Endothelial cell of umbilical vein (primary cell): ENCODE data around the gene ZNF385C. TPM values are rescaled to one million over a fixed set of nuclear protein-coding genes. Genes with fewer than 3 reads are reported as not detected.

Experiments used
- BruUV-seq: library from RNA; stranded (reverse); fragments of 400-500 nt; replicated peaks from 2 replicates; lab custom pipeline; 2021; lab: Mats Ljungman, UMichigan
- CTCF ChIA-PET: fragments of 300-600, 350-600 bp; sonication (Branson Sonifier 250); formaldehyde crosslinking; loops from one replicate; lab custom pipeline; 2021; ENCODE audit warnings: antibody characterized with exemption, inconsistent platforms; lab: Charles Lee
- POLR2A ChIA-PET: fragments of 300-600, 350-600 bp; sonication (Branson Sonifier 250); formaldehyde crosslinking; loops from one replicate; lab custom pipeline; 2021; ENCODE audit warnings: antibody characterized with exemption, inconsistent platforms; lab: Charles Lee
- DNase-seq: peaks from one replicate; pipeline ENCODE4 v3.0.0-alpha.2; 2011; ENCODE audit warnings: low read depth, low spot score
- FAIRE-seq: peaks from 2 replicates; lab custom pipeline; 2011; peaks lifted over from hg19 to GRCh38; lab: Jason Lieb, UNC
- H2AFZ ChIP-seq: 2 replicates; pipeline ENCODE4 v1.6.0; 2012; ENCODE audit warnings: low read depth, low read length, control low read depth, inconsistent platforms
- H3K27ac ChIP-seq: 2 replicates; pipeline ENCODE4 v1.5.1; 2011; ENCODE audit warnings: low read depth, mild to moderate bottlenecking, control low read depth, low read length, moderate library complexity; ENCODE audit not compliant: insufficient read depth
- H3K27me3 ChIP-seq, 2 experiments: 2 replicates each; pipeline versions ENCODE4 v1.6.0 to v1.6.1; 2011; ENCODE audit warnings: low read length in 2 of 2, mixed read lengths in 1 of 2; ENCODE audit not compliant: control insufficient read depth in 2 of 2, insufficient read depth in 2 of 2
- H3K36me3 ChIP-seq, 2 experiments: 2 replicates in 1 of 2; 3 replicates in 1 of 2; pipeline ENCODE4 v1.5.1; 2011; ENCODE audit warnings: low read length in 2 of 2, mild to moderate bottlenecking in 1 of 2, moderate library complexity in 1 of 2; ENCODE audit not compliant: control insufficient read depth in 2 of 2, insufficient read depth in 2 of 2; ENCODE audit errors: extremely low read depth in 1 of 2
- H3K4me1 ChIP-seq: 3 replicates; pipeline ENCODE4 v1.5.1; 2011; ENCODE audit warnings: mild to moderate bottlenecking, low read length; ENCODE audit not compliant: control insufficient read depth, insufficient read depth; ENCODE audit errors: extremely low read depth
- H3K4me2 ChIP-seq: 2 replicates; pipeline ENCODE4 v1.6.1; 2011; ENCODE audit warnings: low read length, control low read depth, mixed read lengths; ENCODE audit not compliant: insufficient read depth
- H3K4me3 ChIP-seq, 3 experiments: fragments of 200-600 bp in 1 of 3; sonication (generic), shearing (Covaris generic) in 1 of 3; replicated peaks in 1 of 3; 2 replicates each; pipeline ENCODE4 v1.5.1; 2011 to 2016; ENCODE audit warnings: control low read depth in 3 of 3, low read length in 3 of 3, mild to moderate bottlenecking in 2 of 3, inconsistent platforms in 1 of 3, low read depth in 1 of 3, moderate library complexity in 1 of 3; ENCODE audit not compliant: insufficient read depth in 1 of 3
- H3K79me2 ChIP-seq: 2 replicates; pipeline ENCODE4 v1.6.0; 2012; ENCODE audit warnings: low read length, inconsistent platforms; ENCODE audit not compliant: control insufficient read depth, insufficient read depth
- H3K9ac ChIP-seq: replicated peaks from 2 replicates; pipeline ENCODE3; 2011; ENCODE audit warnings: low read length, control low read depth; ENCODE audit not compliant: insufficient read depth; ENCODE audit errors: extremely low read depth
- H3K9me1 ChIP-seq: replicated peaks from 3 replicates; pipeline ENCODE4 v1.6.0; 2011; ENCODE audit warnings: mild to moderate bottlenecking, low read length; ENCODE audit not compliant: control insufficient read depth, insufficient read depth; ENCODE audit errors: extremely low read depth
- H3K9me3 ChIP-seq: replicated peaks from 2 replicates; pipeline ENCODE4 v1.5.1; 2012; ENCODE audit warnings: low read length, inconsistent platforms; ENCODE audit not compliant: control insufficient read depth, insufficient read depth
- H4K20me1 ChIP-seq: replicated peaks from 2 replicates; pipeline ENCODE3; 2011; ENCODE audit warnings: mild to moderate bottlenecking, low read length; ENCODE audit not compliant: control insufficient read depth, insufficient read depth; ENCODE audit errors: extremely low read depth
- CTCF ChIP-seq, 2 donors: IDR thresholded peaks; 1 replicate in 1 of 2; 2 replicates in 1 of 2; pipeline ENCODE4 v1.5.1; 2011; ENCODE audit warnings: low read length in 2 of 2, mild to moderate bottlenecking in 2 of 2, moderate library complexity in 2 of 2, control low read depth in 1 of 2, inconsistent platforms in 1 of 2, low read depth in 1 of 2; ENCODE audit not compliant: insufficient read depth in 1 of 2; ENCODE audit errors: extremely low read depth in 1 of 2
- EZH2 ChIP-seq: IDR thresholded peaks from 2 replicates; pipeline ENCODE4 v1.6.1; 2012; ENCODE audit warnings: borderline replicate concordance, low read depth, mild to moderate bottlenecking, moderate library complexity, low read length, inconsistent platforms; ENCODE audit not compliant: severe bottlenecking
- FOS ChIP-seq: IDR thresholded peaks from 2 replicates; pipeline ENCODE4 v1.6.1; 2011; ENCODE audit warnings: mild to moderate bottlenecking, low read length, moderate library complexity, borderline replicate concordance; ENCODE audit not compliant: insufficient read depth
- GATA2 ChIP-seq: IDR thresholded peaks from 2 replicates; pipeline ENCODE4 v1.7.0; 2011; ENCODE audit warnings: low read depth, mild to moderate bottlenecking, moderate library complexity, mixed read lengths, low read length; ENCODE audit not compliant: insufficient read length, insufficient read depth
- JUN ChIP-seq: IDR thresholded peaks from 2 replicates; pipeline ENCODE4 v1.6.1; 2011; ENCODE audit warnings: borderline replicate concordance, low read depth; ENCODE audit not compliant: insufficient read length, insufficient read depth
- MAX ChIP-seq: IDR thresholded peaks from 2 replicates; pipeline ENCODE4 v1.6.1; 2011; ENCODE audit not compliant: insufficient read depth, insufficient read length
- MYC ChIP-seq: IDR thresholded peaks from one replicate; pipeline ENCODE4 v1.6.1; 2011; ENCODE audit warnings: mild to moderate bottlenecking, low read depth, low read length
- POLR2A ChIP-seq: IDR thresholded peaks from 2 replicates; pipeline ENCODE4 v1.6.1; 2012; ENCODE audit warnings: low read depth, mild to moderate bottlenecking, control low read depth, low read length
- POLR2AphosphoS5 ChIP-seq: IDR thresholded peaks from 2 replicates; pipeline ENCODE4 v1.6.1; 2012; ENCODE audit warnings: low read depth, mild to moderate bottlenecking, control low read depth, low read length, moderate library complexity; ENCODE audit not compliant: insufficient read depth
- dilution Hi-C: fragments of 300-500 bp; cut with MboI; formaldehyde crosslinking; loops from one replicate; pipeline ENCODE4 v1.15.0; 2019; ENCODE audit warnings: low sequenced_read_pairs; ENCODE audit not compliant: extremely low pct_ligation_motif_present
- intact Hi-C: fragments of 100-400 bp; cut with micrococcal nuclease; formaldehyde crosslinking; loops from one replicate; pipeline ENCODE4 v1.10.0; 2022
- polyA plus RNA-seq, 4 experiments: library from polyadenylated mRNA; depleted of rRNA in 3 of 4; stranded (reverse) in 3 of 4; unstranded in 1 of 4; fragments of >200 nt; gene quantifications; 2 replicates each; pipeline versions ENCODE4 v1.2.1 to v1.2.3, GENCODE V29; 2011 to 2012; ENCODE audit warnings: missing spikeins in 1 of 4
- total RNA-seq: library from RNA; stranded (reverse); gene quantifications from 2 replicates; pipeline ENCODE4 v1.2.3, GENCODE V29; 2021

Gene ZNF385C
- total and polyA plus RNA-seq, 2 donors (not counting 3 experiments of a cell fraction or from before 2014, with no cell fraction given): 0.07 TPM; not detected in 1

- Histone ChIP-seq H2AFZ (no peak overlapping the region), H4K20me1 (no peaks in the 10 kb centered on the region), H3K27ac (no peak overlapping the region), H3K9me1 (no peaks in the 10 kb centered on the region), H3K4me2 (no peak overlapping the region), H3K4me3 (no peak overlapping the region), H3K4me1 (peaks cover 9% of the 10 kb centered on the region), H3K79me2 (no peaks in the 10 kb centered on the region), H3K9me3 (no peaks in the 10 kb centered on the region), H3K36me3 (no peaks in the 10 kb centered on the region), H3K27me3 (no peaks in the 10 kb centered on the region), H3K9ac (no peak overlapping the region)
- ChIA-PET CTCF (interaction anchor here (1.0 to 1.6 kb wide), 3 partner anchors 9 to 147 kb away, joined by 4 to 8 read pairs (median 6); no protein-coding TSS in a partner anchor), POLR2A (no interaction called here)
- no peak for FAIRE-seq
- DNase-seq: no peak
- BruUV-seq: no TSS peak
- dilution Hi-C loops (loop anchor here (25.0 kb wide), 1 partner anchor 148 kb away; the partner anchor contains the start of gene CNP), intact Hi-C loops (no loop called here)
- TF ChIP-seq POLR2AphosphoS5 (no peak), GATA2 (no peak), MAX (no peak), JUN (no peak), POLR2A (no peak), EZH2 (no peak)
Observed at GRCh38 chr17:42110301-42111264, 12.3 kb upstream of the ZNF385C start.

- H3K27me3 ChIP-seq: no peaks in the 10 kb centered on the region
- FAIRE-seq (no peak), DNase-seq (no peak)
- intact Hi-C loops (no loop called here), dilution Hi-C loops (loop anchor here (25.0 kb wide), 1 partner anchor 147 kb away; the partner anchor contains the start of gene CNP)
- ChIA-PET POLR2A (no interaction called here), CTCF (interaction anchor here (1.2 kb wide), 1 partner anchor 84 kb away, joined by 3 read pairs; no protein-coding TSS in a partner anchor)
- H3K4me3 ChIP-seq: no peak overlapping the region
- no peak overlapping the region for H3K27ac ChIP-seq
- H3K36me3 ChIP-seq: no peaks in the 10 kb centered on the region
- TF ChIP-seq CTCF (IDR thresholded peaks at IDR 0.05; ENCODE audit: extremely low read depth in 1 of 2, insufficient read depth in 1 of 2, low read depth in 1 of 2, low read length in 2 of 2) (no peak), JUN (no peak), MYC (no peak), GATA2 (no peak), MAX (no peak), POLR2AphosphoS5 (no peak), EZH2 (no peak), FOS (no peak), POLR2A (no peak)
- no peaks in the 10 kb centered on the region for H4K20me1 ChIP-seq
- peaks cover 9% of the 10 kb centered on the region for H3K4me1 ChIP-seq
- BruUV-seq: no TSS peak
- H3K4me2 ChIP-seq: no peak overlapping the region
- H2AFZ ChIP-seq: no peak overlapping the region
- H3K9me3 ChIP-seq: no peaks in the 10 kb centered on the region
- no peak overlapping the region for H3K9ac ChIP-seq
- no peaks in the 10 kb centered on the region for H3K9me1 ChIP-seq
- H3K79me2 ChIP-seq: no peaks in the 10 kb centered on the region
Observed at GRCh38 chr17:42109086-42109485, 10.8 kb upstream of the ZNF385C start.
